GM19438 (cell line): ENCODE data around the gene ATP10B.

Experiments used
- ATAC-seq: cut with Tn5 transposase; IDR thresholded peaks from one replicate; pipeline ENCODE4 v1.9.1; 2021; ENCODE audit warnings: low read depth; ENCODE audit not compliant: unreplicated experiment

Gene ATP10B

DNA sequence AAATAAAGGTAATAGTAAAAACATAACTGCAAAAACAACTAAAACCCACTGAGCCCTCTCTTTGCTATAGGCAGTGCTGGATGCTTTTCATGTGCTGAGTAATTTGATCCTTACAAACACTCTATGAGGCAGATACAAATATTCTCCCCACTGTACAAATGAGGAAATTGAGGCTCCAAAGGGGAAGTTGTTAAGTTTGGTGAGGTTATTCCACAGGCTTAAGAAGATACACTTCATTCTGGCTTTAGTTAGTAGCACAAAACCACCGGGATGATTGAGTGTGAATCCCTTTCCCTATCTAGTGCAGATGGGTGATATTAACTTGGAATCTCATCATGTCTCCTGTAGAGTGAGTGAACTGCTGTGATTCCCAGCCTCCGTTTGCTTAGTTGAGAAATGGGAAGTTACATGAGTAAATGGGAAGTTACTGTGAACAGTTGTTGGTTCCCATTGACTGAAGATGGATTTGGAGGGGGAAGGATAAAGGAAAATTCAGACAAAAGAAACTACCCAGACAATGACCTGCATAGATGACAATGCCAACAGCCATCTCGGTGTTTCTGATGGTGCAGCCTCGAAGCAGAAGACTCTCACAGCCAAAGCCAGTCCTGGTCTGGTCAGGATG lies 208.3 kb downstream of the ATP10B start:
- ATAC-seq = no peak

DNA sequence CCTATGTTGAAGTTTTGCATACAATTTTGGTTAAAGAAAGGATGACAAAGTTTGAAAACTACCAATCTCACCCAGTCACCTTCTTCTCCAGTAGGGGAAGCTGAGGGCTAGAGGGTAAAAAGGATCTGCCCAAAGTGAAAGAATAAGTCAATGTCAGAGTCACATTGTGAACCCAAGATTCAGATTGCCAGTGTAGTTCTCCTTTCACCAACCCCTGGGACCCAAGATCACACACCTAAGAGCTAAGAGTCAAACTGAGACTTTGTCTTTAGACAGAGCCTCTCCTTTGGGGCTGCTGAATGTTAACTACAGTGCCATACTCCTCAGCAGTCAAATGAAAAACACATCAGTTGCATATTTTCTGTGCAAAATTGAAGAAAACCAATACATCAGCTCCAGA lies 210.6 kb downstream of the ATP10B start:
- ATAC-seq = no peak

DNA sequence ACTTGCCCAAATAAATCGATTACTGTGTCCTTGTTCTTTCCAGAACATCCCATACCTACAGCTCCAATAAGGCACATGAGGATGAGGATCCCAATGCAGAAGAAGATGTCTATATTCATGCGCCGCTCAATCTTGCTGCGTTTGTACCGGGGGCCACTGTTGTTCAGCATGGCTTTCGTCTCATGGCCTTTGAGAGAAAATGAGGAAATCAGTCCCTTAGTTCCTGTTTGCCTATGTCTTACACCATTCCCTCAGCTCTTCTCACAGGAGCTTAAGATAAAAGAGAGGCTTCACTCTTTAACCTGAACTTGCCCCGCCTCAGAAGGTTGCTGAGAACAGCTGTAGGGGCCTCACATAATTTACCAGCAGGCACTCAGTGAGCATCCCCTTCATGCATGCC lies 211.6 kb downstream of the ATP10B start:
- no peak for ATAC-seq

DNA sequence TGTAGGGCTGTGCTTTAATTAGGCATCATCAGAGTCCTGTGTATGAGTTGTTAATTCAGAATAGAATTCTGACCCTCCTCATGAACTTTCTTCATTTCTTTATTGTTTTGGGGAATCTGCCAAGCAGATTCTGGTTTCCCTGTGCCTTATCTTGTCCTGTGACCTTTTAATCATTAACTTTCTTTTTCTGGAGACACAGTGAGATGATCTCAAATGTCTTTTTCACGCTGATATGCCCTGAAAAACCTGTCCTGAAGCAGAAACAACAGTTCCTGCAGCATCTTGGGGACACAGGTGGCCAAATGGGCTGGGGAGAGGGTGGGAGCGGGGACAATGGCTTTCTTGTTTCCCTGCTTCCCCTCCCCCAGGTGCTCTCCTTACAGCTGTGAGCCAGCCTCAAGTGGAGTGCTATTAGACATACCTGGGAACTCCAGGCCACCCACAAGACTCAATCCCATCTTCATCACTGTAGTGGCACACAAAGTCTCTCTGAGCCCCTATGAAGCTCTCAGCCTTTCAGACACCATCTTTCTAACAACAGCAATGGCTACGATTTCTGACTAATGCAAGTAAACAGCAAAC lies 213.8 kb downstream of the ATP10B start:
- ATAC-seq = no peak

DNA sequence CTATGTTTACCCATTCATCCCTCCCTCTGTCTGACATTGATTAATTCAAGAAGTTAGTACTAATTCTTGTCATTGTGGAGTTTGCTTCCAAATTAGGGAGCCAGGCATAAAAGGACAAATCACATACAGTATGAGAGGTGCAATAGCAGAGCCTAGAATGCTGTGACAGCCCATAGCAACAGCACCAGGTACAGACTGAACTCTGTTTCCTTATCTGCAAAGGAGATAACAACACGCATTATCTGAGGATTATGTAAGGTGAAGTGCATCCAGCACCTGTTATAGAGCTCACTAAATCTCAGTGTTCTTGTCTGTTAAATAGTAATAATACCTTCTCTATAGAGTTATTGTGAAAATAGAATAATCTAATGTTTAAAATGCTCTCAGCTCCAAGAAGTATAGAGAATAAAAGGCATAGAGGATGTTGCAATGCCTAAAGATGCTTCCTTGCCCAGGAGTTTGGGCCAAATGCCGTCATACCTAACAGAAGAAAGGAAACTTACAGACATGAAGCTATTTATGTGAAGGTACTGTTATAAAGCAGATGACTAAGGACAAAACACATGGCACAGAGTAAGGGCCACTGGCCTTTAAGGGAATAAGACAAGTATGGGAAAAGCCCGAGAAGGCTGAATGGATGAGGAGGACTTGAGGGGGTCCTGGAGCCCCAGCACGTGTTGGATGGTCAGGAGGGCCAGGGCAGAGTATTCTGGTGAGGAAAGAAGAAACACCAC lies 214.5 kb downstream of the ATP10B start:
- ATAC-seq = no peak

DNA sequence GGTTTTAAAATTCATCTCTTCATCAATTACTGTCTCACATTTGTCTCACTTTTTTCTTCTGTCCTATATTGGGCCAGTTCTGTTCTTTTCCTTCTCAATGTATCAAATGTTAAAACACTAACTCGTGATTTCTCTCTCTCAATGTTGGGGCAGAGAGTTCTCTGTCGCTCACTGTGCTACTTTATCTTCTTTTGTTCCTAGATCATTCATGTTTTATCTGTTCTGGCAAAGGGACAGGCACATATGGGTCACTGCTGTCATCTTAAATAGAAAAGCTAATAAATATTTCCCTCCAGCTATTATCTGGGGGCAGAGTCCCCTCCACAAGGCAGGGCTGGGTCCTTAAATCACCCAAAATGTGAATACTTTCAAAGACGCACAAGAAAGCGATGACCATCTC lies 216.3 kb downstream of the ATP10B start:
- ATAC-seq = no peak

DNA sequence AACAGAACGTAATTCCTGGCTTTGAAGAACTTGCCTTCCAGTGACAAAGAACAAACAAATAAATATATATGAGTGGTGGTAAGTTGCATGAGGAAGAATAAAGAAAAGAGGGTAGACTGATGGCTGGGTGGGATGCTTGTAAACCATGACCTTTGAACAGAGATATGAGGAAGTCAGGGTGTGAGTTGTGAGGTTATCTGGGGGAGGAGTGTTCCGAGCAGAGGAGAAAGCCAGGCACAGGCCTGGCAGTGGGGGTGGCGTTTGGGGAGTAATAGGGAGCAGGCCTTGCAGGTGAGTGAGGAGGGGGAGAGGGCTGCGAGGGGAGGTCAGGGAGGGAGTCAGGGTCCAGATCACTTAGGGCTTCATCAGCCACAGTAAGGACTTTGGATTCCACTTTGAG lies 217.0 kb downstream of the ATP10B start:
- ATAC-seq = no peak

DNA sequence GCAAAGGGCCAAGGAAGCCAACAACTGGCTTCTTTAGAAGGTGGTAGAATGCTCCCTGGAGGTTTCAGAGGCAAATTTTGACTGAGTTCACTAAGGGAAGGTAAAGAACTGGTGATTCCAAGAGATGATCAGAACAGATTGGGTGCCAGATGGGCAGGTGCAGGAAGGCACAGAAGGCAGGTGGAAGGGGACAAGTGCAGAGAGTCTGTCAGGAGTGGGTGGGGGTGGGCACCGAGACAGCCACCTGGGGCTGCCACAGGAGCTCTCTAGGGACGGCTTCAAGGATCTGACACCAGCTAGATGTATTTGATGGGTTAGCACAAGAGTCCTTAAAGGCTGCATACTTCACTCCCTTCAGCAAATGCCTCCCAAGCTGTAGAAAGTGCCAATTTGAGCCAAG lies 223.0 kb downstream of the ATP10B start:
- ATAC-seq = no peak

DNA sequence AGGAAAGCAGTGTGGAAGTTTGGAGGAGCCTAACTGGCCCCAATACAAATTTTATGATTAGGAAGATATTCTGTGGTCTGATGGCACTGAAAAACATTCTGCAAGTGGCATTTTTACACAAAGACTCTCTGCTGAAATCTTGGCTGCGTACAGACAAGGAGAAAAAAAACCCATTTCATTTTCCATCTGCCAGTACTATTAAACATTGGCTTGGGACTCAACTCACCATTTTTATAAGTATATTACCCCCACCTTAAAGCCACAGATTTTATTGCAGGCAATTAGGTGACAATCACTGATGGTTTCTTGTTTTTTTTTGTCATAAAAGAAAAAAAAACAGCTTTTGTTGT lies 223.4 kb downstream of the ATP10B start:
- no peak for ATAC-seq

DNA sequence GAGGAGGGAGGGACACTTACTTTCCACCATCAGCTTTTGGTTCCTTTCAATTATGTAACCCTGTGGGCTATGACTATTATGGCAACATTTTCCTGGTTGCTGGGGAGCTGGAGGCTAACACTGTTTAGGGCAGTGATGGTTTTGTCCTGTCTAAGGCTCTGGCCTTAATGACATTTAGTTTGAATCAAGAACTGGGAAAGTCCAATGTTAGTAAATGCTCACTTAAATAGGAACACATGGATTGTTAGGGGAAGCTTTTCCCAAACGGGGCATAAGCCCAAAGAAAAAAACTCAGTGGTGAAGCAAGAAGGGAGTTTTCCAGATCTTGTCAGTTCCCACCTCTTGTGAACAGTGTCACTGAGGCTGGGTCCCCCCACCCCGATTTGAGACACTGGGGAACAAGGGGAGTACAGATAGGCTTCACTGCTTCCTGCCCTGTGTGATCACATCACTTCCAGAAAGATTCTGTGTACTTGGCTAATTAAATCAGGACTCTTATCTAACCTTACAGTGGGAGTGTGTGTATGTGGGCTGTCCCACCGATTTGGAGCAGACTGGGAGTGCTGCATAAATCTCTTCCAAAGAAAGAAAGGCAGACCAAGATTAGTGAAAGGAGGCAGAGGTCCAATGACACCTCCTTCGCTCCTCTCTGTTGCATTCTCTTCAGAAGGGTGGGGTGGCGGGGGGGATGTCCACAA lies 223.9 kb downstream of the ATP10B start:
- no peak for ATAC-seq

DNA sequence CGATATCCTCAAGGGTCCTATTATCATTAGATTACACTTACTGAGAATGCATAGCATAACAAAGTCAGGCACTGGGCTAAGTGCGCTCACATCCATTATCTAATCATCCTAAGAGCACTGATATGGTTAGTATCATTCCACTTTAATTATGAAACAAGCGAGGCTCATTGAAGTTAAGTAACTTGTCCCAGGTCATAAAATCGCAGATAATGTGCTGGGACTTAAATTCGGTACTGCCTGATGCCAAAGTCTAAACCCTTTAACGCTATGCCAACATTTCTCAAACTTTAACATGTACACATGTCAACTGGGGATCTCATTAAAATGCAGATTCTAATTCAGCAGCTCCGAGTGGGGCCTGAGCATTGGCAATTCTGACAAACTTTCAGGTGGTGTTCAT lies 225.7 kb downstream of the ATP10B start:
- ATAC-seq = no peak

DNA sequence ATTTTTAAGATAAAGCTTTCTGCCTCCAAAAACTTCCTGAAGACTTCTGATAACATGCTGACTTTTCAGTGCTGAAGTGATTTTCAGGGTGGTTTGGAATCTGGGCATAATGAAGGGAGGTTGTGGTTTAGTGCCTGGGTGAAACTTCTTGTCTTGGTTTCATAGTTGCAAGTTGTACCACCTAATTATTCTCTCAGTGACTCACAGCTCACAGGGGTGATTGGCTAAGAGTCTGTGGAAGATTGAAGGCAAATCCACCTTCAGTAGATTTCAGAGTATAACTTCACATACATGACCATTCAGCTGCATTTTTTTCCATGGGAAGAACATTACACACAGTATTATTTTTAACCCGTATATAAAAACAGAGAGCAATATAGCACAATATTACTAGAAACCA lies 230.5 kb downstream of the ATP10B start:
- no peak for ATAC-seq

DNA sequence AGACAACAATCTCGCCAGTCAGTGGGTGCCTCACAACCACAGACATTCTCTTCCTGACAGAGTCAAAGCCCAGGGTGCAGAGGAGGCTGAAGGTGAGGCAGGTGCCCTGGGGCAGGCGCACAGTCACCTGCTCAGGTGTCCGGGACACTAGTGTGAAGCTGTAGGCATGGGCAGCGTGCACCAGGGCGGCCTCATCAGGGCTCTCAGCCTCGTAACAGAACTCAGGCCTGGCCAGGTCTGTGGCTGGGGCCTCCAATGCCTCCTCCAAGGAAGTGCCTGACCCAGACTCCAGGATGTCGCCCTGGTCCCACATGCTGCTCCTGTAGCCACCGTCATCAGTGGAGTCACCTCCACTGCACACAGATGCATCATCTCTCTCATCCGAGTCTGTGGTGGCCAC lies 231.6 kb downstream of the ATP10B start:
- no peak for ATAC-seq

DNA sequence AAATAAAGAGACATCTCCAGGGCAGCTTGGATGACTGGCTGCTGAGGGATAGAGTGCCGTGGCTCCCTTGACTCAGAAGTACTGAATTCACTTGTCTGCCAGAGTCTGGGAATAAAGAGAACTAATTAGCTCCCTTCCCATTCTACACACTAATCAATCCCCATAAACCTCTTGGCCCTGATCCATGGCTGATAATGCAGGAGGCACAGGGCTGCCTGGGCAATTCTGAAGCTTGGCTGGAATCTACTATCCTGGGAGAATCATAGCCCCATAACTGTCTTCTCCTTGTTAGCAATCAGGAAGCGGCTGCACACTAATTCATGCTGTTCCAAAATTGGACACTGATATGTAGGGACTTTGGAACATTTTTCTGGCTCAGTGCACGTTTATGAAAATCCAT lies 232.6 kb downstream of the ATP10B start:
- ATAC-seq = no peak

DNA sequence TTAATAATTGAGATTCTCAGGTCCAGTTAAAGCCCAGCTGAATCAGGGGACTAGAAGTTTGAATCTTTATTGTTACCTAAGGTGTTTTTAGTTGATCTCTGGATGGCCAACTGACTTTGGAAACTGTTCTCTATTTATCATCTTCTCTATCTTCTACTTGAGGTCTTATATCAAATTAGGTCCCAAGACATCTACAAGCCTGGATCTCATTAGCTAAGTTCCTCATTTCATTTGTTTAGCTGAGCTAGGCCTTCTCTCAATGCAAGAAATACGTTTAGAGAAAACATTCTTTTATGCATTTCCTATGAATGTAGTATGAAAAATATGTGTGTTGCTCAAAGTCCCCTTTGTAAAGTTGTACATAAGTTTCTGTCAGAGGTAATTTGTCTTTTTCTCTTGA lies 233.7 kb downstream of the ATP10B start:
- no peak for ATAC-seq

DNA sequence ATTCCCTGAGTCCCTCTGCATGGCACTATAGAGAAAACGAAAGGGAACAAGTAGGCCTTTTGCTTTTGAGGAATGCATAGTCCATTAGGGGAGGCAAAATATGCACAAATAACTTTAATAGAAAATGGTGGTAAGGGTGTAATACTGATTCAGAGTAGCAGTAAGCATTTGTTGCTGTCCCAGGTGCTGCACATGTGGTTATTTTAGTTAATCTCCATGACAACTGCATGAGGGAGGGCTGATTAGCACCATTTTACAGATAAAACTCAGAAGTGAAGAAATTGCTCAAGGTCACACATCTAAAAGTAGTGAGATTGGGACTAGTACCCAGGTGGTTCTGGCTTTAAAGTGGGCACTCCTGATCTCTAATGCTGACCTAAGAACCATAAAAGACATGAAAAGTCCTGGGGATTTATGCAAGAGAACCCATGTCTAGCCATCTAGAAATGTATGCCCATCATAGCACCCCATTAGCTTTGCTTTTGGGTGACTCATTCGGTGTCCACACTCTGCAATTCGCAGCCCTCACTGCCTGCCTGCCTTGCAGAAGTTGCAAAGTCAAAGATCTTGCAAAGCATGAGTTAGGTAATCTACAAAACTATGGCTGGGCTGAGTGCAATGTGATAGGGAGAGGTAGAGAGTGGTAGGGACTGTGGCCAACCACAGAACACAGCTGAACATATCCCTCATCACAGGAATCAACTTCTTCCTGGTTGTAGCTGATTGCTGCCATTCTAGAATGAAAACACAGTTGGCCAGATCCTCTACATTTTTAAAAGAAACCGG lies 235.1 kb downstream of the ATP10B start:
- no peak for ATAC-seq

DNA sequence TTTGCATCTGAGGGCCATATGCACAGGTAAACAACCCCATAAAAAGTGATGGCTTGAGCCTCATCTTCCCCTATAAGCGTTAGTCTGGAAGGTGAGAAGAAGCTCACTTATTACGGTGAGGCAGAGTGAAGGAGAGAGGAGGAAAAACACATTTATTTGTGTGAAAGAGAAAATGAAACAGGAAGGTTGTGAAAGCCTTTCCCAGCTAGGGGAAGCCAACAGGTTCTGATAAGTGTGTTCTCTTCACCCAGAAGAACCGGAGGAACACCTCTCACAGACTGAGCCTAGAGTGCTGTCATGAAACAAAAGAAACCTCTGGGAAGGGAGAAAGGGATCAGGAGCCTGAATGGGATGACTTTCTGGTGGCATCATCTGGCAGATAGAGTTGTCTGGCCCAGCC lies 237.9 kb downstream of the ATP10B start:
- no peak for ATAC-seq

DNA sequence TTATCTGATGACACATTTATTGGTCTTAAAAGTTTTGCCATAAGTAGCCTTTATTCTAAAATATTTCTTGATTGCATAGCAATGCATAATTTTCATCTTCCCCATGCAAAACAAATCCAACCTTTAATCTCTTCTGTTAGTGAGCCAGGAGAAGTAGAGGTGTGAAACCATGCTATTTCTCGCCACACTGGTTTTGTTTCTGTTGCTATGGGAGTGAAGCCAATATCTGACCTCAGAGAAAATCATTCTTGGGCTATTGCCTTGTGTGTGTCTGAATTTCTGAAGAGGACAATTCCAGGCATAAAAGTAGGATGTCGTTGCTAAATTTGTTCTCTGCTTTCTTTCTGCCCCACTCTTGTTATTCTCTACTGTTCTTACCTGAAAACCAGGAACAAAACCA lies 246.7 kb downstream of the ATP10B start:
- ATAC-seq = no peak

DNA sequence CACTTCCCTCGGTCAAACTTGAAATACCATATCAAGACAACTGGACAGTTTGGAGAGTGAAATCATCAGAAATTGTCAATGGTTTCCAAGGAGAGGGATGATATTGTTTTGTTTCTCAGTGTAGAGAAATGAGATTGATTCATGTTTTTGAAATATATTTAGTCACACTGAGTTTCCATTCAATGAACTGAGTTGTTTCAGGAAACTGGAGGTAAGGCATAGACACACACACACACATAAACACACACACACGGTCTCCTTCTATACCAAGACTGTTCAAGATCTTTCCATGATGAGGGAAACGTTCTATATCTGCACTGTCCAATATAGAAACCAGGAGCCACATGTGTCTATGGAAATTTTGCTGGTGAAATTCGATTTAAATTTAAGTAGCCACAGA lies 247.5 kb downstream of the ATP10B start:
- ATAC-seq = no peak

DNA sequence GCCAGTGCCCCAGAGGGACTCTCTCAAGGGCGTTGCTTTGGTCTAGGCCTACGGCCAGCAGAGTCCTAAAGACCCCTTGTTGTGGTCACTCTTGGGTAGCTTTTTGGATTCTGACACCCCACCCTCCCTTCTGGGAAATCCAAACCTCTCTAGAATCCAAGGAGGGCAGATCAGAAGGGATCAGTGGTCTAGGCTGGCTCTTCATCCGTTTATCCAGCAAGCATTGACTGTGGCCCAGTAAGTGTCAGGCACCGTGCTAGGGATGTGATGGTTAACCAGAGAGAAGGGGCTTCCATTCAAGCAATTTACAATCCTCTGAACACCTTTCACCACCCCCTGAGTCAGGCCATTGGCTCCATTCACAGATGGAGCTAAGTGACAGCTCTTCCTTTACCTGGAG lies 249.3 kb downstream of the ATP10B start:
- no peak for ATAC-seq

DNA sequence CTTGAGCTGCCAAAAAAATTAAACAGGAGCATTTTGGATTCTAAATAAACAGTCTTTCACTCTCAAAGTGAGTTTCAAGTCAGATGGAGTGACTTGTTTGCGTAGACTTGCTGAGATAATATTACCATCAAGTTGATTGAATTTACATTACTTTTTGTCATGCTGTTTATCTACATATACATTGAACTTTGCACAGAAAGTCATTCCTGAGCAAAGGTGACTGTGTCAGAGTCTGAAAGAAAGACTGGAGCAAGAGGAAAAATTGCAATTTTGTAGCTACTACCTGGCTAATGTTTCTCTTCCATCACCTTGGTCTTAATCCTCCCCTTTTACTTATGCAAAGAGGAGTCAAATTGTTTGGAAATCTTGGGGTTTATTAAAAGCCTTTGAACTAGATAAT lies 251.0 kb downstream of the ATP10B start:
- ATAC-seq = no peak
